ENCODE measurements around the gene FOXK1.

The FOXK1 gene

DNA sequence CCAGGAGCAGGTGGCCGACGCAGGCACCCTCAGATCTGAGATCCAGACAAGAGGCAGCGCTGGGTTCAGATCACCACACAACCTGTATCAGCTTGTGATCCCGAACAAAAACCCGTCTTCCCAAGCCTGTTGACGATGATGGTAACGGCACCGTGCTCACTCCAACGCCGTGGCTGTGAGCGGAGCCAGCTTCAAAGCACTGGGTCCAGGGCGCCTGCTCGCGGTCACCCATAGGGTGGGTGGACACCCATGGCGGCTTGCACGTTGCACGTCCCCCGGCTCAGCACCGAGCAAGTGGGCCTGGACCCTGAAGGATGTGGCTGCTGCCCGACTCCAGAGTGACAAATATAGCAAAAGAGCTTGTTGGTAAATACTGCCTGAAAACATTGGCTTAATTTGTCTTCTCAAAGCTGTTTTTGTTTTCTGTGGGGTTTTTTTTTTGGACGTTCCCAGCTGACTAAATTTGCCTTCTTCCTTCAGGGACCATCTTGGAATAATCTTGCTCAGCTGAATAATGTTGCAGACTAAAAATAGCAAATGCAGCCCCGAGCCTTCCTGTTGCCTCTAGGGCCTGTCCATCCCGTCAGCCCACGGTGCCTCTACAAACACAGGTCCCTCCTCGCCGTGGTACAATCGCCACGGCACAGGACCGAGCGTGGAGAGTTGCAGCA lies 41.0 kb downstream of the FOXK1 start:
- no peak for DNase-seq (ENCODE audit: low read depth)

DNA sequence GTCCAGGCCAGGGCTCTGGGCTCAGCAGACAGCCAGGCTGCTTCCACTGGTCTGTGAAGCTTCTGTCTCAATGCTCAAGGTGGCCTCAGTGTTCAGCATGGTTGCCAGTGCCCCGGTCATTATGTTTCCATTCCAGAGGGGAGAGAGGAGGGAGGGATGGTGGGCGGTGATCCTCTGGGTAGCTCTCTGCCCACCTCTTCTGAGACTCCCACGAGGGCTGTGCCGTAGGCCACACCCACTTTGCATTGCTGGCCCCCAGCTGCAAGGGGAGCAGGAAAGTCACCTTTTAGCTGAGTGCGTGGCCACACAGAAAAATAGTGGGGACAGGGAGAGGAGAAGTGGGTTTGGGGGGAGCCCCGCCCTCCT lies 42.5 kb downstream of the FOXK1 start:
- DNase-seq (ENCODE audit: low read depth): no peak

DNA sequence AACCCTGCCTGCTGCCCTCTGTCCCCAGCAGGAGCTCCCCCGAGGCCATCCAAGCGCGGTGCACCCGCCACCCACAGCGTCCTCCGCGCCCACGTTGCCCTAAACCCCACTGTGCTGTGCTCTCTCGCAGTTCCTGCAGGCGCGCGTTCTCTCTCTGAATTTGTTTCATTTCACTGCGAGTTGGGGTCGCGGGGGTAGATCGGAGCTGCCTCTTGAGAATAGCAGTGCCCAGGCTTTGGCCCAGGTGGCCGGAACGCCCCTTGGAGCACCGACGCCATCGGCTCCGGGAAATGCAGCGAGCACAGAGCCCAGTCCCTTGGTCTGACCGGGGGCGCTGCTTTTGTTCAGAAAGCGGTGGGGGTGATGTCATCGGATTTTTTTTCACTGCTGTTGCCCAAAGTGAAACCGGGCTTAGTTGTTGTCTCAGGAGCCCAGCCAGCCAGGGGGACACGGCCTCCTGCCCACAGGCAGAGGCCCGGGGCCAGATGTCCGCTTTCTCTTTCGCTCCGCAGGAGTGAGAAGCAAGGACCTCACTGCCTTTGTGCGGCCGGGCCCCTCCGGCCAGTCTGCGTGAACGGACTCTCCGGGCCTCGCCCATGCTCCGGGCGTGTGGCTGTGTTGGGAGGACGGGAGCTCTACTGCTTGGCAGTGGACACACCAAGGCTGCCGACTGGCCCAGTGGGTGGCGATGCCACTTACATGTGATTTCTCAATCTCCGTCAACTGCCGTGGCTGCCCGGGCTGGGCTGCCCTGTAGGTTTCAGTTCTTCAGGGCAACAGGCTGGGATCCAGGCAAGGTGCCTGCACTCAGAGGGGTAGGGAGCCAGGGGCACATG lies 43.1 kb downstream of the FOXK1 start:
- peak; percentile 86 for DNase-seq (ENCODE audit: low read depth)

DNA sequence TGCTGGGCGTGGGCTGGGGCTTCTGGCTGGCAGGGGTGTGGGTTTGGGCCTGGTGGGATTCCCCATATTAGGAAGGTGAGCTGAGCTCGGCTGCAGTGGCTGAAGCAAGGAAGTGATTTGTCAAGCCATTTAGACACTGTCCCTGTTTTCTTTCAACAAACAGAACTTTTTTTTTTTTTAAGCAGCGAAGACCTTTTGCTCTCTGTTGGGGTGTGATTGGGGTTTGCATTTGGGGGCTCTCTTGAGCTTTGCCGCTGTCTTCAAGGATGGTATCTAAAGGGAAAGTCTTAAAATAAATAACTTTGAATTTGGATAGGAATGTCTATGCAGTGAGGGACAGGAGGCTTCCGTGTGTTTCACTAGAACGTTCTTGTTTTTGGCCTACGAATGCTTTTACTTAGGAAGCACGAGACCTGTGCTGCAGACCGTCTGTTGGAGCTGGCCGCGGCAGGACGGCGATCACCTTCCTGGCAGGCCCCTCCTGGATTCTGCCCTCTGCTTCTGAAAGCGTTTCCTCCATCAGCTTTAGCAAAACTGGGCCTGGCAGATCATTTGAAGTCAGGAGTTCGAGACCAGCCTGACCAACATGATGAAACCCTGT lies 43.9 kb downstream of the FOXK1 start:
- DNase-seq (ENCODE audit: low read depth): no peak

DNA sequence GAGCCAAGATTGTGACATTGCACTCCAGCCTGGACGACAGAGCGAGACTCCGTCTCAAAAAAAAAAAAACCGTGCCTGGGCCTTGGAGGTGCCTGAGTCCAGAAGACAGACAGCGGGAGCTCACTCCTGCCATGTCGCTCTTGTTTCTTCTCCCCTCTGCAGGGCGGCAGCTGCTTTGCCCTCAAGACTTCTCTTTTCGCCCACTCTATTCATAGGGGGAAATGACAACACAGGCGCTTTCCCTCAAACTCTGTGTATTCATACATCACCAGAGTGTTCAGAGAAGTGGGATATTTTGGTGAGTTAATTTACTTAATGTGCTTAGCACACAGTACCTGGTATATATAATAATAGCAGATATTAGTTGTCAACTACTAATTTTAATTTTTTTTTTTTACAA lies 44.5 kb downstream of the FOXK1 start:
- DNase-seq (ENCODE audit: low read depth): no peak

DNA sequence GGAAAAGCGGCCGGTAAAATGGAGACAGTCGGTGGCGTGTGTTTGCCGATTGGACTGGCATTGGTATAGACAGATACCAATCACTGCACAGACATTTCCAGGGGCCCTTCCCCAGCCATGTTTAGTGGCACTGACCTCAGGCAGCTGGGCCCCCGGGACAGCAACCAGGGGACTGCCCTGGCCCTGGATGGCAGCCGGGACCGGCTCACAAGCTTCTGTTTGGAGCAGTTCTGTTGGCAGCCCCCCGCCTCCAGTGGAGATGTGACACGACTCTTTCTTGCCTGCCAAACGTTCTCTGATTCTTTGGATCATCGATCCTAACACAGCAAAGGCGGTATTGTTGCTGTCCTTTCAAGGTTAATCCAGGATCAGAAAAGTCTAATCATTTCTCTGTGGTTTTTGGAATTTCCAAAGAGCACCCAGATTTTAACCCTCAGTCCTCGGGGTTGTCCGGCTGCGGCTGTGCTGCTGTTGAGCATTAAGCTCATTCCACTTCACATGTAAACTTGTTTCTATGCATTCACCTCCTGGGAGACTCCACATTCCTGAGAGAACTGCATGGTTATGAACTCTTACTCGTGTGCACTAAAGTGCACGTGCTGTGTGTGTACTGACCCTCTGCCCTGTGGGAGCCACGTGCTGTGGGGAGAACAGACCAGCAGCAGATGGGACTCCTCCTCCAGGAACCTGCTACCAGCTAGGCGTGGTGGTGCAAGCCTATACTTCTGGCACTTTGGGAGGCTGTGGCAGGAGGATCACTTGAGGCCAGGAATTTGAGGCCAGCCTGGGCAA lies 46.0 kb downstream of the FOXK1 start:
- no peak for DNase-seq (ENCODE audit: low read depth)

DNA sequence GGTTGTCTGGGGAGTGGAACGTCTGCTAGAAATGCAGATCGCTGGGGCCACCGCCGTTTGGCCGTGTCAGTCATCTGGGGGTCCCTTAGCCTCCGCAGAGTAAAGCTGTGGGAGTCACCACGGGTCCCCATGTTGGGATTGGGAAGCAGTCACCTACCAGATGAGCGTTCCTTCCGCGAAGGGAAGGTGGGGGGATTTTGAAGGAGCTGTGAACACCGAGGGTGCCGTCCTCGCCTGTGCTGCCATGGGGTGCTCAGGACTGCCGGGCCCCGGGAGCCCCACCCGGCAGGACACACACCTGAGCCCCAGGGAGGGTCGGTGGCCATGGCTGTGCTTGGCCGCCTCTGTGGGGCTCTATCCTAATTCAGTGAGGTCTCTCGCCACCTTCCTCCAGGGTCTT lies 47.2 kb downstream of the FOXK1 start:
- no peak for DNase-seq (ENCODE audit: low read depth)

DNA sequence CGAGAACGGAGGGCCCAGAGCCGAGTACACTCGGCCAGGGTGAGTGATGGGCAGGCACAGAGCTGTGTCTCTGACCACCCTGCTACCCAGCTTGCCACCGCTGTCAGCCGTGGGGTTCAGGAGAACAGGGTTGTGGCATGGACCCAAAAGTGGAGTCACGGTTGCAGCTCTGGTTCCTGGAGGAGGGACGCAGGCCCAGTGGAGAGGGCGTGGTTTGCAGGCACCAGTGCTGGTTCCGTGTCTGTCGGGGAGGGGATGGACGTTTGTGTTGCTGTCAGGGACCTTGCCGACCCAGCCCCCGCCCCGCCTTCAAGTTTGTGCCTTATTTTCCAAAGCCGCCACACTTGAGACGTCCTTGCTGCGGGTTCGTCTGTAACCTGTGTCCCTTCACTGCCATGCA lies 48.2 kb downstream of the FOXK1 start:
- no peak for DNase-seq (ENCODE audit: low read depth)

DNA sequence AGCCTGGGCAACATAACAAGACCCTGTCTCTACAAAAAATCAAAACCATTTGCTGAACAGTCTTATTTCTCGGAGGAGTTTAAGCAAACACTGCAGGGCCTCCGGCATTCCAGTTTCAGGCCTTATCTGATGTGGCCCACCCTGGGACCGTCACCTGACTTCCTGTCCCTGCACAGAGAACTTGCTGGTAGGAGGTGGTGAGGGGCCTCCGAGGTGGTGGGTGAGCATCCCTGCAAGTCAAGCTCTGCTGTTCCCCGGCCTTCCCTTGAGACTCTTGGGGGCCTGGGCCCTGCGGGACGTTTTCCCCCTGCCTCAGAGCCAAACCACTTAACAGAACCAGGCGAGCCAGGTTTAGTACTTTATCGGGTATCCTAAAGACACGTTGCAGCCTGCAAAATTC lies 48.9 kb downstream of the FOXK1 start:
- no peak for DNase-seq (ENCODE audit: low read depth)

DNA sequence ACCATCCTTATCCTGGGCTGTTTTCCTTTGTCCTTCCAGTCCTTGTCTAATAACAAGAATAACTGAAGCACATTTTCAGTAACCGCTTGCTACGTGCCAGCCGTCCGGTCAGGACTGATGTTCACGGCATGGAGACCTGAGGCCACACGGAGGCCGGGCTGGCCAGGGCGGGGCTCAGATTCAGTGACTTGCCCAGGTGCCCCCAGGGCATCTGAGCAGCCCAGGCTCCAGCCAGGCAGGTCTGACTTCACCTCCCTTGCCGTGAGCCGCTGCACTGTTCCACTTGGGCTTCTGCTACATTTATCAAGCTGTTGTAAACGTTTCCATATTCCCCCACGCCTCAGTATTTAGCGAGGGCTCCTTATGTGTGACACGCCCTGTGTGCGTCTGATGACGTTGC lies 49.7 kb downstream of the FOXK1 start:
- DNase-seq (ENCODE audit: low read depth): no peak

DNA sequence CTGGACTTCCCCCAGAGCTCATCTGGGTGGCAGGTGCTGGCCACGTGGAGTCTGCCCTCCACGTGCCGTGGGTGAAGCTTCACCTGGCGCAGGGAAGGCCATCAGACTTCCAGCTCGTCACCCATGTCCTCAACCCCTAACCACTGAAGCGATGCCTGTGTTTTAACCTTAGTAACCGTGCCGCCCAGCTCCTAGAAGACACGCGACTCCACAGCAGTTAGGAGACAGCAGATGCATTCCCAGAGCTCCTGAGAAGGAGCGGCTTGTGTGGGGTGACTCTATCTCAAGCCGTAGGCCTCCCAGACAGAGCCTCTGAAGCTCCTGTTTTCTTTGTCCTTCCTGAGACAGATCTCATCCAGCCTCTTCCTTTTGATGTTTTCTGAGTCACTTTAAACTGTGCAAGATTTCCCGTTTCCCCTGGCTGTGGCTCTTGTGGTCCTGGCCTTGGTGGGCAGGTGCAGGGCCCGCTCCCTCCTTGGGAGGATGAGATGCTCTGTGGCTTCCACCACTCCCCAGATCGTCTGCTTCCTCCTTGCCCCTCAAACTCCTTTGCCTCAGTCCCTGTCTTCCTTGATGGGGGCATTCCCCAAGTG lies 51.9 kb downstream of the FOXK1 start:
- no peak for DNase-seq (ENCODE audit: low read depth)

DNA sequence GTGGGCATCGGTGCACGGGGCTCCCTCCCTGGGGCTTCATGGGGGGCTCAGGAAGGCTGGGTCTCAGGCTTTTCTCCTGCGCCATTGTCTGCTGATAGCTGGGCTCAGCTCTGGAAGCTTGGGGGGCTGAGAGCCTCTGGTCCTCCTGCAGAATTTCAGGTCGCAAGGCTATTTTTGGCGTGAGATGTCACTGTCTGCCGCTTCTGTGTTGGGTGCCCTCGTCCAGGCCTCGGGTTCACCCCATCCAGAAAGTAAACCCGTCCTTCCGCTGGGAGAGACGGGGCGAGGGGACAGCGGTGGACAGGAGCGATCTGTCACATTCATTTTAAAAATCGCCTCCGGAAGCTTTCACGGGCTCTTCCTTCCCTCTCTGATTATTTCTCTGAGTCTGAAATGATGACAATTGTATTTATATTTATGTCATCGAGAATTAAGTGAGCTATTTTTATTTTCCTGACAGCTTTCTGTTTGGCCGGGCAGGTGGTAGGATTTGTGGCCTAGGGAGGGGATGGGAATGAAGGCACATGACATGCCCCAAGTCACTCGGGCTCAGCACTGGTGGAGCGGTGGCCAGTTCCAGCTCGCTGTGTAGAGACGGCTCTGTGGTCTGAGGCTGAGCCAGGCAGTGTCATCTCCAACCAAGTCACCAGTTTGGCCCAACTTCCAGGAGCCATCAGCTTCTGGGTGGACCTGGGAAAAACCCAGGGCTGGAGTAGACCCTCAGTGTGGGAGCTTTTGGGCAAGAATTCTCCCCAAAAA lies 52.7 kb downstream of the FOXK1 start:
- DNase-seq (ENCODE audit: low read depth): no peak

DNA sequence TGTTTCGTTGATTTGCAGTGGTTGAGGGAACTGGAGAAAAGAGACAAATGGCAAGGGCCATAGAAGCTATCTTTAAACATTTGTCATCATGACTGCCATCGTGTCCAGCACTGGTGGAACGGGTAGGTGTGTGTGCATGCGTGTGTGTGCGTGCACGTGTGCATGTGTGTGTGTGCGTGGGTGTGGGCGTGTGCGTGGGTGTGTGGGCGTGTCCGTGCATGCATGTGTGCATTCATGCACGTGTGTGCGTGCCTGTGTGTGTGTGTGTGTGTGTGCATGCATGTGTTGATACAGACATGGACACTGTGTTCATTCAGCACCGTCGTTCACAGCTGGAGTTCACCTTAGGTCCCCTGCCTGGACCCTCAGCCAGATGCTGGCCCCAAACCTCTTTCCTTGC lies 55.2 kb downstream of the FOXK1 start:
- DNase-seq (ENCODE audit: low read depth): no peak

DNA sequence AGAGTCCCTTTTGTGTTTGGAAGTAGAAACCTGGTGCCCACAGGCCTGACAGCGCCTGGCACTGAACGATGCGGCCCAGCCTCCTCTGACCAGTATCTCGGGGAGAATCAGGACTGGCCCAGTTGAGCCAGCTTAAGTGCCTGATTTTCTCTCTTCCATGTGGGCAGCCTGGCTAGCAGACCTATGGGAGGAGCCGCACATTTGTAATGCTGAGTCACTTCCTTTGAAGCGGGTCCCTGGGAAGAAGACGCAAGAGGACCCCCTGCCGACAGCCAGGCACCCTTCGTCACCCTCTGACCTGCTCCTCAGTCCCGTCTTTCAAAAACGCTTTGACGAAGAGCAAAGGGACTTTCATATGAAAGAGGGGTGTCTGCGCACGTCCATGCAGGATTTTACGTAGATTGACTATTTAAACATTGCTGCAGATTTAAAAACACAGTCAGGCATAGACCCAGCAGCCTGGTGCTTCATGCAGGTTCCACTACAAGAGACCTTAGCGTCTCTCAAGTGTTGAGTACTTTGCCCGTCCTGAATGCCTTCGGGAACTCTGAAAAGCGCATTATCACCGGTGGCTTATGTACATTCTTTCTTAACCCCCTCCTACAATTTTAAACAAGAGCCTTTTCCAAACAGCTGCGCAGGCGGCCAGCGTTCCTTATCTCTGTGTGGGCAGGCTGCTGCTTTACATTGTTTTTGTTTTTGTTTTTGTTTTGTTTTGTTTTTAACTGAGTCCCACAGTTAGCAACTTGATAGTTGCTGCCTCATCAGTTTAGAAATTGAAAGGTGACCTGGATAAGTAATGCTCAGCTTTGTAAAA lies 56.8 kb downstream of the FOXK1 start:
- peak; percentile 50 for DNase-seq (ENCODE audit: low read depth)

DNA sequence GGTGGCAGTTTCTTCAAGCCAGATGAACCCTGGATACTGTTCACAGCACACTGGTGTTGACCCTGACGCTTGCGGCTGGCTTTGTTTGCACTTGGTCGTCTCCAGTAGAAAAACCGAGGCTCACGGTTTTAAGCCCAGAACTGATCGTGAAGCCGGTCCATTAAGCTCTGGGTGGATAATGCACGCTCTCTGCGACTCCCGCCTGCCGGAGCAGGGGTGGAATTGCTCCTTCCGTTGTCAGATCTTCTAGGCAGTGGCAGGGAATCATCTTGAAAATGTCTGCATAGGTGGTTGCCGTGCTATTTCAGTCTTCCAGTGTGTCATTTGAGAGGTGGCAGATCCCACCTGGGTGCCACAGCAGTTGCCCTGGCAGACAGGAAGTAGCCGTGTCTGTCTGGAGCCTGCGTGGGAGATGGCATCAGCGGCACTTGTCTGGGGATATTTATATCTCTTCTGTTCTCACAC lies 57.5 kb downstream of the FOXK1 start:
- no peak for DNase-seq (ENCODE audit: low read depth)

DNA sequence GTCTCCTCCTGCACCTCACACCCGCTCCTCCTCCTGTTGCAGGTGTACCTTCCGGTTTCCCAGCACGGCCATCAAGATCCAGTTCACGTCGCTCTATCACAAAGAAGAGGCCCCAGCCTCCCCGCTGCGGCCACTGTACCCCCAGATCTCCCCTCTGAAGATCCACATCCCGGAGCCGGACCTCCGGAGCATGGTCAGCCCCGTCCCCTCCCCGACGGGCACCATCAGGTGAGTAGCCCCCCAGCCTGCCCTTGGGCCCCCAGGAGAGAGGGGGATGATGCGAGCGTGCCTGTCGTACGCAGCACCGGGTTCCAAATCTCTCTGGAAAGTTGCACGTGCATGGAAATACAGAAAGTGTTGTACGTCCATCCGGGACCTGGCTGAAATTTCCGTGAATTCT lies 58.7 kb downstream of the FOXK1 start:
- no peak for DNase-seq (ENCODE audit: low read depth)

DNA sequence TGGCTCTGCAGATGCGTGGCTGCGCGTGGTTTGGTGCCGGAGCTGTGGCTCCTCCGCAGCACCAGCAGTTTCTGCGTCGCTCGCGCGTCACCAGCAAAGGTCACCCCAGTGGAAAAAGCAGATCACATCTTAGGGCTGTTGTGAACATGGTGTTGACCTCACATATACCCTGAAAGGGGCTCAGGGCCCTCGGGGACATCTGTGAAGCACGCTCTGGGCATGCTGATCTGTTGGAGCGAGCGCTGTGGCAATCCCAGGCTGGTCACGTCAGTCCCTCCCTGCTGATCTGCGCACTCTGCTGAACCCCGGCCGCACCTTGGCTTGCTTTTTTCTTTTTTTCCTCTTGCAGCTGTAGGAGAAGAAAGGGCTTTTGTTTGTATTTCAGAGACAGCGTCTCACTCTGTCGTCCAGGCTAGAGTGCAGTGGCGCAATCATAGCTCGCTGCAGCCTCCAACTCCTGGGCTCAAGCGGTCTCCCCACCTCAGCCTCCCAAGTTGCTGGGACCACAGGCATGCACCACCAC lies 60.0 kb downstream of the FOXK1 start:
- DNase-seq (ENCODE audit: low read depth): no peak

DNA sequence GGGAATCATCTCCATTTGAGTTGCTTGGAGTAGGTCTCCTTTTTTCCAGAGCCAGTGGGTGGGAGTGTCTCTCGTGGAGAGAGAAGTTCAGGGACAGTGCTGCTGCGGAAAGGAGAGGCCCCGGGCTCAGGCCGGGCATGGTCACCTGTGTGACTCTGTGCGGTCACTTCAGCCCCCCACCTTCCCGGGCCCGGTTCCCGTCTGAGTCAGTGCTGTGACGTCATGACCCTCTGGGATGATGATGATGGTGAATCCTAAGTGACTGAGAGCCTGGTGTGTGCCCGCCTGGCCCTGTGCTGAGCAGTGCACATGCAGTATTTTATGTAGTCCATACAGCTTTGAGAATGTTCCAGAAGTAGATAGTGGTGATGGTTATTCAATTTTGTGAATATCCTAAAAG lies 60.8 kb downstream of the FOXK1 start:
- no peak for DNase-seq (ENCODE audit: low read depth)

DNA sequence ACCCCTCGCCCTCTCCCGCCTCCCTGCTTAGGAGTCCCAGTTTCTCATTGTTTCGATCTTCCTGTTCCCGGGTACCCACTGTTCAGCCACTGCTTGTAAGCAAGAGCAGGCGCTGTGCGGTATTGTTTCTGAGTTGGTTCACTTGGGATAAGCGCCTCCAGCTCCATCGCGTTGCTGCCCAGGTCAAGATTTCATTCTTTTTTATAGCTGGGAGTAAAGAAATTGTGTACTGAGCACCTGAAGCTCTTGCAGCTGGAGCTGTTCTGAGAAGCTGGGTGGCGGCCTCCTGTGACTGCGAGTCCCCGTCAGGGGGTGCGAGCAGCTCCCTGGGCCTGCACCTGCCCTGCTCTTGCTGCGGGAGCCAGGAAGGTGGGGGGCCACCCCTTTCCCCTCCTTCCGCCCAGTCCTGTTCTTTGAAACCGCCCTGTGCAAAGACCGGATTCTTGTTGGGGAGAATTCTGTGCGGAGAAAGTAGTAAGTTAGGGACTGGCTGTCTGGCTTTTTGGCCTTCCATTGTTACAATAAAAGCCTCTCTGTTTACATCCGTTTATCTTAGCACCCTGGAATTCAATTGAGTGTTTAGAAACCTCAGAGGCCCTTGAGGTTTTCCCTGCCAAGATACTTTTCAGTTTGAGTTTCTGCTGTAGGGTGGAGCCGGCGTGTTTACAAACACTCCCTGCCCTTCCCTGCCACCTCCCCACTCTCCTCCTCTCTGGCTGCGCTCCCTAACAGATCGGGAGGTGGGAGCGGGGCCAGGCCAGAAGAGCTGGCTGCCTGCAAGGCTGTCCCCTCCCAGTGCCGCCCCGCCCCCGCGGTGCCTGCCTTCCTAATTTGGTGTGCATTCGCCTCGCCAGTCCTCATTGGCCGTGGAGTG lies 62.5 kb downstream of the FOXK1 start:
- DNase-seq (ENCODE audit: low read depth): peak; percentile 98

Measured in stromal cell of bone marrow (primary cell).